SJSA1 (cell line): ENCODE data around the gene TSPEAR. TPM values are rescaled to one million over a fixed set of nuclear protein-coding genes. Genes with fewer than 3 reads are reported as not detected.
"Not testable (repeated sequence)": the region's sequence is repeated elsewhere in the genome, so short reads cannot be mapped to it uniquely, and the experiment has no call there.

ENCODE experiments used
- DNase-seq, 2 experiments: peaks; one replicate each; pipeline ENCODE4 v3.0.0-alpha.2; 2015 to 2020; ENCODE audit warnings: low spot score in 2 of 2, low read depth in 1 of 2
- H3K27ac ChIP-seq: fragments of 250-450 bp; sonication (Bioruptor Pico); 2 replicates; pipeline ENCODE4 v1.5.1; 2020; ENCODE audit warnings: mild to moderate bottlenecking, moderate library complexity
- H3K27me3 ChIP-seq: fragments of 250-450 bp; sonication (Bioruptor Pico); replicated peaks from 2 replicates; pipeline ENCODE4 v1.5.1; 2020; ENCODE audit warnings: mild to moderate bottlenecking, moderate library complexity
- H3K36me3 ChIP-seq: fragments of 250-450 bp; sonication (Bioruptor Pico); 2 replicates; pipeline ENCODE4 v1.5.1; 2020; ENCODE audit warnings: mild to moderate bottlenecking
- H3K4me1 ChIP-seq: fragments of 250-450 bp; sonication (Bioruptor Pico); replicated peaks from 2 replicates; pipeline ENCODE4 v1.6.1; 2021; ENCODE audit warnings: mild to moderate bottlenecking
- H3K4me3 ChIP-seq: fragments of 250-450 bp; sonication (Bioruptor Pico); 2 replicates; pipeline ENCODE4 v1.5.1; 2020; ENCODE audit warnings: mild to moderate bottlenecking
- H3K9me3 ChIP-seq: fragments of 250-450 bp; sonication (Bioruptor Pico); replicated peaks from 2 replicates; pipeline ENCODE4 v1.5.1; 2020; ENCODE audit warnings: mild to moderate bottlenecking
- total RNA-seq: library from RNA; depleted of rRNA; stranded (reverse); fragments of >200 nt; shearing (Covaris generic); gene quantifications from 2 replicates; pipeline ENCODE4 v1.2.3, GENCODE V29; 2014

TSPEAR gene
- total RNA-seq, 1 experiment from 2014 or later = not detected

- DNase-seq = no peak
- Histone ChIP-seq H3K27ac (no peak overlapping the region), H3K27me3 (peaks cover 6% of the 10 kb centered on the region; the same call in 1 of the 2 replicates), H3K4me1 (no peaks in the 10 kb centered on the region), H3K36me3 (no peaks in the 10 kb centered on the region), H3K4me3 (no peak overlapping the region), H3K9me3 (no peaks in the 10 kb centered on the region; the same call in 1 of the 2 replicates)
Measured at GRCh38 chr21:44579833-44580144, 131.6 kb downstream of the TSPEAR start.

- no peak overlapping the region for H3K27ac ChIP-seq
- H3K4me1 ChIP-seq = no peaks in the 10 kb centered on the region
- no peaks in the 10 kb centered on the region for H3K36me3 ChIP-seq
- H3K27me3 ChIP-seq = 0 out of 2 replicates have a peak, but pooled peaks cover under 1% of the 10 kb centered on the region
- no peak overlapping the region for H3K4me3 ChIP-seq
- H3K9me3 ChIP-seq = no peaks in the 10 kb centered on the region; the same call in 1 of the 2 replicates
- no peak for DNase-seq
Measured at GRCh38 chr21:44579056-44579832, 132.1 kb downstream of the TSPEAR start.

- Histone ChIP-seq H3K4me3 (no peak overlapping the region), H3K4me1 (no peaks in the 10 kb centered on the region), H3K27me3 (no peaks in the 10 kb centered on the region), H3K27ac (no peak overlapping the region), H3K9me3 (no peaks in the 10 kb centered on the region; the same call in 1 of the 2 replicates), H3K36me3 (no peaks in the 10 kb centered on the region)
- no peak for DNase-seq
Measured at GRCh38 chr21:44578371-44579055, 132.9 kb downstream of the TSPEAR start.

GRCh38 chr21:44576025-44576420, 135.3 kb downstream of the TSPEAR start:
- Histone ChIP-seq H3K4me1 (no peaks in the 10 kb centered on the region), H3K27me3 (no peaks in the 10 kb centered on the region), H3K36me3 (no peaks in the 10 kb centered on the region), H3K4me3 (no peak overlapping the region), H3K9me3 (no peaks in the 10 kb centered on the region), H3K27ac (no peak overlapping the region)
- no peak for DNase-seq

- Histone ChIP-seq H3K36me3 (no peaks in the 10 kb centered on the region), H3K4me3 (no peak overlapping the region), H3K9me3 (no peaks in the 10 kb centered on the region), H3K4me1 (no peaks in the 10 kb centered on the region), H3K27ac (no peak overlapping the region), H3K27me3 (0 out of 2 replicates have a peak, but pooled peaks cover 2% of the 10 kb centered on the region)
- no peak for DNase-seq
Measured at GRCh38 chr21:44575307-44576024, 135.9 kb downstream of the TSPEAR start.

GRCh38 chr21:44574457-44575306, 136.7 kb downstream of the TSPEAR start:
- H3K27ac ChIP-seq = no peak overlapping the region

GRCh38 chr21:44573630-44574456, 137.5 kb downstream of the TSPEAR start, which contains the start of gene KRTAP10-4:
Gene KRTAP10-4, plus strand, starts transcription at chr21:44573729. Its CDS starts 30 bp downstream, at chr21:44573759.
- not testable (repeated sequence) for H3K4me3 ChIP-seq, H3K9me3 ChIP-seq, DNase-seq, H3K36me3 ChIP-seq, H3K27me3 ChIP-seq, H3K27ac ChIP-seq, H3K4me1 ChIP-seq

More at GRCh38 chr21:44574457-44575306, 136.7 kb downstream of the TSPEAR start:
- DNase-seq = no peak
- Histone ChIP-seq H3K4me3 (no peak overlapping the region), H3K9me3 (no peaks in the 10 kb centered on the region), H3K36me3 (no peaks in the 10 kb centered on the region), H3K27me3 (0 out of 2 replicates have a peak, but pooled peaks cover 2% of the 10 kb centered on the region), H3K4me1 (no peaks in the 10 kb centered on the region)

GRCh38 chr21:44572959-44573583, 138.3 kb downstream of the TSPEAR start:
- H3K27ac ChIP-seq = no peak overlapping the region
- no peak overlapping the region for H3K4me3 ChIP-seq
- DNase-seq = peak in 1 of 2 experiments; percentile 17
- no peaks in the 10 kb centered on the region for H3K9me3 ChIP-seq
- H3K4me1 ChIP-seq = no peaks in the 10 kb centered on the region
- H3K27me3 ChIP-seq = 0 out of 2 replicates have a peak, but pooled peaks cover 2% of the 10 kb centered on the region
- no peaks in the 10 kb centered on the region for H3K36me3 ChIP-seq

GRCh38 chr21:44571844-44572782, 139.3 kb downstream of the TSPEAR start:
- Histone ChIP-seq H3K4me1 (no peaks in the 10 kb centered on the region), H3K4me3 (no peak overlapping the region), H3K27me3 (0 out of 2 replicates have a peak, but pooled peaks cover 2% of the 10 kb centered on the region), H3K36me3 (no peaks in the 10 kb centered on the region), H3K9me3 (no peaks in the 10 kb centered on the region), H3K27ac (no peak overlapping the region)
- DNase-seq = no peak

GRCh38 chr21:44571296-44571695, 140.1 kb downstream of the TSPEAR start:
- Histone ChIP-seq H3K4me3 (no peak overlapping the region), H3K36me3 (no peaks in the 10 kb centered on the region), H3K9me3 (no peaks in the 10 kb centered on the region), H3K27ac (no peak overlapping the region), H3K4me1 (no peaks in the 10 kb centered on the region), H3K27me3 (0 out of 2 replicates have a peak, but pooled peaks cover 5% of the 10 kb centered on the region)
- no peak for DNase-seq

- Histone ChIP-seq H3K9me3 (no peaks in the 10 kb centered on the region), H3K27me3 (0 out of 2 replicates have a peak, but pooled peaks cover 5% of the 10 kb centered on the region), H3K27ac (no peak overlapping the region), H3K36me3 (no peaks in the 10 kb centered on the region), H3K4me3 (no peak overlapping the region), H3K4me1 (no peaks in the 10 kb centered on the region)
- no peak for DNase-seq
Measured at GRCh38 chr21:44569861-44570517, 141.4 kb downstream of the TSPEAR start.
